Measurements from ENCODE around the gene UBXN7. TPM values are rescaled to one million over a fixed set of nuclear protein-coding genes. Genes with fewer than 3 reads are reported as not detected.
"Not testable (repeated sequence)": the region's sequence is repeated elsewhere in the genome, so short reads cannot be mapped to it uniquely, and the experiment has no call there.

The UBXN7 gene
- polyA plus RNA-seq, 4 donors = 30.3 to 40.3 (median 37.9) TPM

GRCh38 chr3:196360586-196360985 lies 71.6 kb downstream of the UBXN7 start:
- DNase-seq (ENCODE audit: low read depth in 4 of 4, low spot score in 3 of 4) = no peak

- not testable (repeated sequence) for DNase-seq (ENCODE audit: low read depth in 4 of 4, low spot score in 3 of 4)
These were observed 73.7 kb downstream of the UBXN7 start for GRCh38 chr3:196358540-196358939.

- DNase-seq (ENCODE audit: low read depth in 4 of 4, low spot score in 3 of 4) = no peak
These were observed 74.3 kb downstream of the UBXN7 start for GRCh38 chr3:196357905-196358304.

GRCh38 chr3:196356556-196356955 lies 75.7 kb downstream of the UBXN7 start:
- DNase-seq (ENCODE audit: low read depth in 4 of 4, low spot score in 3 of 4) = no peak

GRCh38 chr3:196355668-196356067 lies 76.6 kb downstream of the UBXN7 start:
- DNase-seq (ENCODE audit: low read depth in 4 of 4, low spot score in 3 of 4) = no peak

GRCh38 chr3:196354132-196354531 lies 78.1 kb downstream of the UBXN7 start:
- no peak for DNase-seq (ENCODE audit: low read depth in 4 of 4, low spot score in 3 of 4)

GRCh38 chr3:196351541-196351940 lies 80.7 kb downstream of the UBXN7 start:
- DNase-seq (ENCODE audit: low read depth in 4 of 4, low spot score in 3 of 4) = no peak

- no peak for DNase-seq (ENCODE audit: low read depth in 4 of 4, low spot score in 3 of 4)
These were observed 82.2 kb downstream of the UBXN7 start for GRCh38 chr3:196350067-196350466.

- no peak for DNase-seq (ENCODE audit: low read depth in 4 of 4, low spot score in 3 of 4)
These were observed 83.5 kb downstream of the UBXN7 start for GRCh38 chr3:196348698-196349097.

- DNase-seq (ENCODE audit: low read depth in 4 of 4, low spot score in 3 of 4) = no peak
These were observed 87.6 kb downstream of the UBXN7 start for GRCh38 chr3:196344663-196345062.

GRCh38 chr3:196343917-196344316 lies 88.3 kb downstream of the UBXN7 start:
- not testable (repeated sequence) for DNase-seq (ENCODE audit: low read depth in 4 of 4, low spot score in 3 of 4)

GRCh38 chr3:196341137-196341536 lies 91.1 kb downstream of the UBXN7 start:
- no peak for DNase-seq (ENCODE audit: low read depth in 4 of 4, low spot score in 3 of 4)

- DNase-seq (ENCODE audit: low read depth in 4 of 4, low spot score in 3 of 4) = no peak
These were observed 91.8 kb downstream of the UBXN7 start for GRCh38 chr3:196340466-196340865.

- no peak for DNase-seq (ENCODE audit: low read depth in 4 of 4, low spot score in 3 of 4)
These were observed 92.6 kb downstream of the UBXN7 start for GRCh38 chr3:196339493-196340254.

GRCh38 chr3:196339044-196339443 lies 93.2 kb downstream of the UBXN7 start:
- no peak for DNase-seq (ENCODE audit: low read depth in 4 of 4, low spot score in 3 of 4)

- DNase-seq (ENCODE audit: low read depth in 4 of 4, low spot score in 3 of 4) = no peak
These were observed 95.7 kb downstream of the UBXN7 start for GRCh38 chr3:196336319-196337145.

- DNase-seq (ENCODE audit: low read depth in 4 of 4, low spot score in 3 of 4) = no peak
These were observed 96.7 kb downstream of the UBXN7 start for GRCh38 chr3:196335503-196335948.

- DNase-seq (ENCODE audit: low read depth in 4 of 4, low spot score in 3 of 4) = no peak
These were observed 97.2 kb downstream of the UBXN7 start for GRCh38 chr3:196334982-196335381.

GRCh38 chr3:196332168-196332567 lies 100.1 kb downstream of the UBXN7 start:
- no peak for DNase-seq (ENCODE audit: low read depth in 4 of 4, low spot score in 3 of 4)

- no peak for DNase-seq (ENCODE audit: low read depth in 4 of 4, low spot score in 3 of 4)
These were observed 104.8 kb downstream of the UBXN7 start for GRCh38 chr3:196327405-196327804.

- no peak for DNase-seq (ENCODE audit: low read depth in 4 of 4, low spot score in 3 of 4)
These were observed 105.3 kb downstream of the UBXN7 start for GRCh38 chr3:196326936-196327335.

GRCh38 chr3:196323691-196324090 lies 108.5 kb downstream of the UBXN7 start:
- peak in 2 of 4 donors; percentile 14 to 23 for DNase-seq (ENCODE audit: low read depth in 4 of 4, low spot score in 3 of 4)

Data from right renal pelvis (tissue), 4 donors.